GM19193 (cell line): Measurements from ENCODE around the gene GULP1.

Source experiments
- POLR2A ChIP-seq: IDR thresholded peaks from 4 replicates; pipeline ENCODE4 v1.6.1; 2011; ENCODE audit not compliant: insufficient read depth, insufficient read length; ENCODE audit errors: extremely low read depth

GULP1 gene

GRCh38 chr2:188422726-188423125, 131.1 kb downstream of the GULP1 start:
- no peak for TF ChIP-seq POLR2A

- no peak for TF ChIP-seq POLR2A
Observed at GRCh38 chr2:188425266-188425665, 133.6 kb downstream of the GULP1 start.

- TF ChIP-seq POLR2A: no peak
Observed at GRCh38 chr2:188426121-188426520, 134.4 kb downstream of the GULP1 start.

GRCh38 chr2:188430705-188431104, 139.0 kb downstream of the GULP1 start:
- TF ChIP-seq POLR2A: no peak

GRCh38 chr2:188434018-188434417, 142.3 kb downstream of the GULP1 start:
- TF ChIP-seq POLR2A: no peak

GRCh38 chr2:188435115-188435514, 143.4 kb downstream of the GULP1 start:
- TF ChIP-seq POLR2A: no peak

- no peak for TF ChIP-seq POLR2A
Observed at GRCh38 chr2:188437537-188437936, 145.9 kb downstream of the GULP1 start.

- TF ChIP-seq POLR2A: no peak
Observed at GRCh38 chr2:188439986-188440385, 148.3 kb downstream of the GULP1 start.

- no peak for TF ChIP-seq POLR2A
Observed at GRCh38 chr2:188440849-188441248, 149.2 kb downstream of the GULP1 start.

GRCh38 chr2:188441288-188441947, 149.7 kb downstream of the GULP1 start:
- no peak for TF ChIP-seq POLR2A

GRCh38 chr2:188443207-188443606, 151.5 kb downstream of the GULP1 start:
- TF ChIP-seq POLR2A: no peak

- TF ChIP-seq POLR2A: no peak
Observed at GRCh38 chr2:188444106-188444835, 152.6 kb downstream of the GULP1 start.

GRCh38 chr2:188449561-188449960, 157.9 kb downstream of the GULP1 start:
- no peak for TF ChIP-seq POLR2A

- no peak for TF ChIP-seq POLR2A
Observed at GRCh38 chr2:188449971-188450370, 158.3 kb downstream of the GULP1 start.

GRCh38 chr2:188450732-188451483, 159.2 kb downstream of the GULP1 start:
- no peak for TF ChIP-seq POLR2A

- no peak for TF ChIP-seq POLR2A
Observed at GRCh38 chr2:188452084-188452483, 160.4 kb downstream of the GULP1 start.
